SK-N-SH (cell line): Measurements from ENCODE around the gene TNNT3.

ENCODE experiments used
- CHD2 ChIP-seq: fragments of 150-350 bp; IDR thresholded peaks from 2 replicates; pipeline ENCODE4 v1.6.1; 2018; ENCODE audit warnings: low read length; ENCODE audit not compliant: partially characterized antibody
- CTCF ChIP-seq: fragments of 200-600 bp; sonication (generic); IDR thresholded peaks from 2 replicates; pipeline ENCODE4 v1.6.1; 2017; ENCODE audit warnings: antibody characterized with exemption, mild to moderate bottlenecking, moderate library complexity
- ELF1 ChIP-seq: IDR thresholded peaks from 2 replicates; pipeline ENCODE4 v1.4.0; 2012
- EZH2phosphoT487 ChIP-seq: fragments of 200-600 bp; sonication (generic); IDR thresholded peaks from 2 replicates; pipeline ENCODE4 v1.6.1; 2017; ENCODE audit warnings: low read depth, mixed run types, mild to moderate bottlenecking, antibody characterized with exemption, moderate library complexity, borderline replicate concordance
- GABPA ChIP-seq: IDR thresholded peaks from 2 replicates; pipeline ENCODE4 v1.4.0; 2012; ENCODE audit warnings: low read depth, mild to moderate bottlenecking
- IRF3 ChIP-seq: fragments of 150-350 bp; IDR thresholded peaks from 2 replicates; pipeline ENCODE4 v1.6.1; 2016; ENCODE audit warnings: mild to moderate bottlenecking, low read depth, low read length
- JUND ChIP-seq: IDR thresholded peaks from 2 replicates; pipeline ENCODE4 v1.4.0; 2012
- MEF2A ChIP-seq: IDR thresholded peaks from 2 replicates; pipeline ENCODE4 v1.4.0; 2012; ENCODE audit warnings: low read depth, borderline replicate concordance
- NFIC ChIP-seq: IDR thresholded peaks from 2 replicates; pipeline ENCODE4 v1.4.0; 2012; ENCODE audit warnings: borderline replicate concordance
- REST ChIP-seq: IDR thresholded peaks from 2 replicates; pipeline ENCODE4 v1.6.1; 2012; ENCODE audit warnings: mild to moderate bottlenecking, low read depth, low read length, moderate library complexity
- SMC3 ChIP-seq: IDR thresholded peaks from 2 replicates; pipeline ENCODE4 v1.6.1; 2012; ENCODE audit warnings: low read depth, low read length, improper control_type of control experiment
- TAF1 ChIP-seq: IDR thresholded peaks from 2 replicates; pipeline ENCODE4 v1.6.1; 2012; ENCODE audit warnings: low read depth, mild to moderate bottlenecking, low read length, moderate library complexity, borderline replicate concordance
- YY1 ChIP-seq: IDR thresholded peaks from 2 replicates; pipeline ENCODE4 v1.4.0; 2012; ENCODE audit warnings: low read depth, mild to moderate bottlenecking

GRCh38 chr11:1929621-1930461 is 10.3 kb downstream of the TNNT3 start:
- TF ChIP-seq TAF1 (no peak), REST (no peak), JUND (no peak), CHD2 (no peak), CTCF (no peak), ELF1 (no peak), GABPA (no peak), EZH2phosphoT487 (no peak), MEF2A (no peak), IRF3 (no peak), YY1 (no peak), SMC3 (no peak), NFIC (no peak)
